Kidney (tissue), 14 donors: ENCODE data around the gene MED26. TPM values are rescaled to one million over a fixed set of nuclear protein-coding genes. Genes with fewer than 3 reads are reported as not detected.

Source experiments
- DNase-seq, 5 donors: peaks; one replicate each; pipeline ENCODE4 v3.0.0-alpha.2; 2013 to 2020
- FAIRE-seq: peaks from 2 replicates; lab custom pipeline; 2012; peaks lifted over from hg19 to GRCh38; lab: Jason Lieb, UNC
- H3K27ac ChIP-seq, 2 donors: one replicate each; pipeline ENCODE4 v1.7.0; 2013; ENCODE audit warnings: low read depth in 2 of 2, low read length in 2 of 2, inconsistent platforms in 1 of 2
- H3K27me3 ChIP-seq: one replicate; pipeline ENCODE4 v1.7.1; 2013; ENCODE audit warnings: low read length, inconsistent platforms; ENCODE audit not compliant: control insufficient read depth, insufficient read depth
- H3K36me3 ChIP-seq, 3 donors: one replicate each; pipeline versions ENCODE4 v1.7.0 to v1.7.1; 2013; ENCODE audit warnings: low read length in 3 of 3, control low read depth in 1 of 3, inconsistent platforms in 1 of 3; ENCODE audit not compliant: insufficient read depth in 3 of 3, control insufficient read depth in 2 of 3
- H3K4me1 ChIP-seq, 3 donors: one replicate each; pipeline versions ENCODE4 v1.7.0 to v1.7.1; 2013; ENCODE audit warnings: low read length in 3 of 3, inconsistent platforms in 1 of 3, low read depth in 1 of 3; ENCODE audit not compliant: control insufficient read depth in 2 of 3, insufficient read depth in 2 of 3
- H3K4me3 ChIP-seq, 3 donors: one replicate each; pipeline versions ENCODE4 v1.7.0 to v1.8.1; 2013; ENCODE audit warnings: low read length in 3 of 3, control low read depth in 1 of 3, inconsistent platforms in 1 of 3
- H3K9ac ChIP-seq, 3 donors: one replicate each; pipeline versions ENCODE4 v1.7.0 to v1.7.1; 2013; ENCODE audit warnings: low read length in 3 of 3, control low read depth in 1 of 3, inconsistent platforms in 1 of 3
- H3K9me3 ChIP-seq, 3 donors: one replicate each; pipeline versions ENCODE4 v1.7.0 to v1.7.1; 2013; ENCODE audit warnings: low read length in 3 of 3, control low read depth in 1 of 3, inconsistent platforms in 1 of 3; ENCODE audit not compliant: control insufficient read depth in 2 of 3, insufficient read depth in 1 of 3
- intact Hi-C: fragments of 100-400 bp; cut with DNase I; formaldehyde crosslinking; loops from one replicate; pipeline ENCODE4 v1.11.1; 2022
- polyA plus RNA-seq: library from polyadenylated mRNA; stranded (reverse); fragments of 350-450 nt; fragmentation: Illumina TruSeq; extraction: RNeasy Lipid Tissue Mini Kit (QIAGEN cat#74804); gene quantifications from one replicate; pipeline ENCODE4 v1.2.3, GENCODE V29; 2014; ENCODE audit warnings: low read depth, low replicate concordance; ENCODE audit not compliant: insufficient read depth
- total RNA-seq: library from RNA; stranded (reverse); fragmentation: NEBNext Ultra II Directional; extraction: Animal tissue kit (Norgen Biotek cat#: 25700); gene quantifications from one replicate; pipeline ENCODE4 v1.2.1, GENCODE V29; 2021
- TF ChIP-seq, protein P1 (sequence below): IDR thresholded peaks from 3 replicates; pipeline ENCODE4 v1.5.1; 2012; ENCODE audit warnings: mild to moderate bottlenecking, moderate library complexity, borderline replicate concordance; ENCODE audit not compliant: insufficient read depth; ENCODE audit errors: extremely low read depth
- donor health status: control.
- donor health status: control.
- donor health status: control.
- donor health status: control.
- donor health status: control.
- donor health status: DM: yes; HTN: yes; CAD: no.
- donor health status: Normal renal cell carcinoma (clear cell type).

Gene MED26
- total and polyA plus RNA-seq, 2 donors from 2014 or later: 3.6 to 11.8 TPM

DNA sequence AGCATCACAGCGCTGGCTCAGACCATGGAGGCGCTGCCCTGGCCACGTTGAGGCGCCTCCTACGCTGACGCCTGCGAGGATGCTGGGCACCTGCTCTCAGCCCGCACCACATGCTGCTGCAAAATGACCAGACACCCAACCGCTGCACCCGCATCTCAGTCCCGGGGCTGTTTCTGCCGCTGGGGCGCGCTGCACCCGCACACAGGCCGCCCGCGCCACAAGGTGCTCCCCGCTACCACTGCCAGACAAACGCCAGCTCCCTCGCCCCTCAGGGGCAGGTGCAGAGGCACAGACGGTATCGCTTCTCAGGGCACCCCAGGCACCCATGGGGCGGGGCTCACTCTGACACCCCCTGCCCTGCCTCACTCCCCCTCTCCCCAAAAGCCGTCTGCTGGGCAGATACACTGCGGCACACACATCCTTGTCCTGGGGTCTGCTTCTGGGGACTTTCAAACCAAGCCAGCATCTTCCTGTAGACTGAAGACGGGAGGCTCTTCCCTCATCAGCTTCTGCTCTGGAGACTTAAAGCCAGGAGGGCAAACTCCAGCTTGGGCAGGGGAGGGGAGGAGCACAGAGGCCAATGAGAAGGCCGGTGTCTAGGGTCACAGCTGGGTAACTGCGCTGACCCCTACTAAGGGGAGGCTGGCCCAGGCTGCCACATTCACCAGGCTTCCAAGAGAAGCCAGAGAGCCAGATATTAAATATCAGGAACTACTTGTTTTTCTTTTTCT, 102.1 kb downstream of the MED26 start:
- Histone ChIP-seq H3K36me3 (peaks cover 2 to 67% (median 27%) of the 10 kb centered on the region in 3 donors), H3K27ac (no peak overlapping the region), H3K4me1 (peaks cover 0 to 14% (median 10%) of the 10 kb centered on the region in 3 donors), H3K27me3 (no peaks in the 10 kb centered on the region), H3K4me3 (no peak overlapping the region), H3K9ac (no peak overlapping the region), H3K9me3 (no peaks in the 10 kb centered on the region)
- FAIRE-seq (no peak), DNase-seq (peak in 2 of 5 donors; percentile 20 to 22)
- intact Hi-C loops: no loop called here
- TF ChIP-seq, protein P1, sequence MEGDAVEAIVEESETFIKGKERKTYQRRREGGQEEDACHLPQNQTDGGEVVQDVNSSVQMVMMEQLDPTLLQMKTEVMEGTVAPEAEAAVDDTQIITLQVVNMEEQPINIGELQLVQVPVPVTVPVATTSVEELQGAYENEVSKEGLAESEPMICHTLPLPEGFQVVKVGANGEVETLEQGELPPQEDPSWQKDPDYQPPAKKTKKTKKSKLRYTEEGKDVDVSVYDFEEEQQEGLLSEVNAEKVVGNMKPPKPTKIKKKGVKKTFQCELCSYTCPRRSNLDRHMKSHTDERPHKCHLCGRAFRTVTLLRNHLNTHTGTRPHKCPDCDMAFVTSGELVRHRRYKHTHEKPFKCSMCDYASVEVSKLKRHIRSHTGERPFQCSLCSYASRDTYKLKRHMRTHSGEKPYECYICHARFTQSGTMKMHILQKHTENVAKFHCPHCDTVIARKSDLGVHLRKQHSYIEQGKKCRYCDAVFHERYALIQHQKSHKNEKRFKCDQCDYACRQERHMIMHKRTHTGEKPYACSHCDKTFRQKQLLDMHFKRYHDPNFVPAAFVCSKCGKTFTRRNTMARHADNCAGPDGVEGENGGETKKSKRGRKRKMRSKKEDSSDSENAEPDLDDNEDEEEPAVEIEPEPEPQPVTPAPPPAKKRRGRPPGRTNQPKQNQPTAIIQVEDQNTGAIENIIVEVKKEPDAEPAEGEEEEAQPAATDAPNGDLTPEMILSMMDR: no peak

DNA sequence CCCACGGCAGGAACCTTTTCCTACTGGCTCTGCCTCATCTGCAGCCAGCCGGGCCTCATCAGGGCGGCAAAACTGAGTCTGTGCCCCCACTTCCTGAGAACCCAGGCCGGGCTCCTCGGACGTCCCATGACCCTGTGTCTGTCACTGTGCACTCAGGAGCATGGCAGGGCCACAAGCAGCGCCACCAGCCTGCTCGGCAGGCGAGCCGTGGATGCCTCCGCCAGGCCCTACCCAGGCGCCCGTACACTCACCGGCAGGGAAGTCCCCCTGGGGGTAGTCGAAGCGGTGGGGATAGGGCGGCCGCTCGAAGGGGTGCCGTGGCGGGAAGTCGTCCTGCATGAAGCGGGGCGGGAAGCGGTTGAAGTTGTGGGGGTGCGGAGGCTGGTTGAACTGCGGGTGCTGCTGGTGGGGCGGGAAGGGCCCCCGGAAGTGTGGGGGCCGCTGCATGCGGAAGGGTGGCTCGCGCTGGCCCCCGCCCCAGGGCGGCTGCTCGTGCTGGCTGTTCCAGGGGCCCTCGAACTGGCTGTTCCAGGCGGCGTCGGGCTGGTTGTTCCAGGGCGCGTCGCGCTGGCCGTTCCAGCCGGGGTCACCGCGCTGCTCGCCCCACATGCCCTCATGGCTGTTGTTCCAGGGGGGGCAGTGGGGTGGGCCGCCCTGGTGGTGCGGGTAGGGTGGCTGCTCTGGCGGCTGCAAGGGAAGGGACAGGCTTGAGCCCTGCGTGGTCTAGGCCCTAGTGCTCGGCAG, 102.8 kb downstream of the MED26 start:
- Histone ChIP-seq H3K9me3 (no peaks in the 10 kb centered on the region), H3K4me3 (no peak overlapping the region), H3K4me1 (peaks cover 0 to 14% (median 10%) of the 10 kb centered on the region in 3 donors), H3K36me3 (peaks cover 2 to 70% (median 30%) of the 10 kb centered on the region in 3 donors), H3K27ac (no peak overlapping the region), H3K9ac (no peak overlapping the region), H3K27me3 (no peaks in the 10 kb centered on the region)
- TF ChIP-seq, protein P1: no peak
- no peak for FAIRE-seq
- no peak for DNase-seq
- intact Hi-C loops: no loop called here

Other genes starting within 250 kb of the MED26 start
- gene EPS15L1, start 156.2 kb downstream of the MED26 start, total RNA-seq: 43.3 TPM
- 34.2 TPM for gene EPS15L1, start 156.2 kb downstream of the MED26 start, polyA plus RNA-seq
- not detected for gene CALR3, start 132.0 kb downstream of the MED26 start, total RNA-seq
- gene CALR3, start 132.0 kb downstream of the MED26 start, polyA plus RNA-seq: not detected
- 8.6 TPM for gene C19orf44, start 131.8 kb downstream of the MED26 start, total RNA-seq
- 6.2 TPM for gene C19orf44, start 131.8 kb downstream of the MED26 start, polyA plus RNA-seq
- gene CHERP, start 85.8 kb downstream of the MED26 start, total RNA-seq: 37.2 TPM
- gene CHERP, start 85.8 kb downstream of the MED26 start, polyA plus RNA-seq: 14.6 TPM
- gene SLC35E1, start 55.8 kb downstream of the MED26 start, total RNA-seq: 47.1 TPM
- 19.8 TPM for gene SLC35E1, start 55.8 kb downstream of the MED26 start, polyA plus RNA-seq
- 66.2 TPM for gene SMIM7, start 31.9 kb upstream of the MED26 start, total RNA-seq
- gene SMIM7, start 31.9 kb upstream of the MED26 start, polyA plus RNA-seq: 144 TPM
- 5.8 TPM for gene TMEM38A, start 32.9 kb upstream of the MED26 start, total RNA-seq
- gene TMEM38A, start 32.9 kb upstream of the MED26 start, polyA plus RNA-seq: 10.7 TPM
- gene NWD1, start 91.6 kb upstream of the MED26 start, total RNA-seq: 1.9 TPM
- gene NWD1, start 91.6 kb upstream of the MED26 start, polyA plus RNA-seq: 0.17 TPM
- 62.0 TPM for gene SIN3B, start 201.2 kb upstream of the MED26 start, total RNA-seq
- gene SIN3B, start 201.2 kb upstream of the MED26 start, polyA plus RNA-seq: 12.2 TPM